Measurements from ENCODE around the gene ACTL7B. TPM values are rescaled to one million over a fixed set of nuclear protein-coding genes. Genes with fewer than 3 reads are reported as not detected.

The ACTL7B gene
- total and polyA plus RNA-seq, 8 donors = not detected

GRCh38 chr9:108864446-108864845 is 8.7 kb upstream of the ACTL7B start:
- no peaks in the 10 kb centered on the region for H3K27me3 ChIP-seq
- FAIRE-seq = no peak
- H3K4me1 ChIP-seq = no peaks in the 10 kb centered on the region
- TF ChIP-seq, protein P1, sequence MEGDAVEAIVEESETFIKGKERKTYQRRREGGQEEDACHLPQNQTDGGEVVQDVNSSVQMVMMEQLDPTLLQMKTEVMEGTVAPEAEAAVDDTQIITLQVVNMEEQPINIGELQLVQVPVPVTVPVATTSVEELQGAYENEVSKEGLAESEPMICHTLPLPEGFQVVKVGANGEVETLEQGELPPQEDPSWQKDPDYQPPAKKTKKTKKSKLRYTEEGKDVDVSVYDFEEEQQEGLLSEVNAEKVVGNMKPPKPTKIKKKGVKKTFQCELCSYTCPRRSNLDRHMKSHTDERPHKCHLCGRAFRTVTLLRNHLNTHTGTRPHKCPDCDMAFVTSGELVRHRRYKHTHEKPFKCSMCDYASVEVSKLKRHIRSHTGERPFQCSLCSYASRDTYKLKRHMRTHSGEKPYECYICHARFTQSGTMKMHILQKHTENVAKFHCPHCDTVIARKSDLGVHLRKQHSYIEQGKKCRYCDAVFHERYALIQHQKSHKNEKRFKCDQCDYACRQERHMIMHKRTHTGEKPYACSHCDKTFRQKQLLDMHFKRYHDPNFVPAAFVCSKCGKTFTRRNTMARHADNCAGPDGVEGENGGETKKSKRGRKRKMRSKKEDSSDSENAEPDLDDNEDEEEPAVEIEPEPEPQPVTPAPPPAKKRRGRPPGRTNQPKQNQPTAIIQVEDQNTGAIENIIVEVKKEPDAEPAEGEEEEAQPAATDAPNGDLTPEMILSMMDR (IDR thresholded peaks at IDR 0.05) = no peak
- intact Hi-C loops (cut with DNase I) = no loop called here
- H3K4me3 ChIP-seq = no peak overlapping the region
- H3K27ac ChIP-seq = no peak overlapping the region
- no peak for ATAC-seq
- WGBS, 2 donors = 76 to 82% methylated on average over 3 of the region's 3 CpGs
- H3K36me3 ChIP-seq = peaks cover 0 to 12% (median 0%) of the 10 kb centered on the region in 3 donors
- no peak for DNase-seq
- no peaks in the 10 kb centered on the region for H3K9me3 ChIP-seq

DNA sequence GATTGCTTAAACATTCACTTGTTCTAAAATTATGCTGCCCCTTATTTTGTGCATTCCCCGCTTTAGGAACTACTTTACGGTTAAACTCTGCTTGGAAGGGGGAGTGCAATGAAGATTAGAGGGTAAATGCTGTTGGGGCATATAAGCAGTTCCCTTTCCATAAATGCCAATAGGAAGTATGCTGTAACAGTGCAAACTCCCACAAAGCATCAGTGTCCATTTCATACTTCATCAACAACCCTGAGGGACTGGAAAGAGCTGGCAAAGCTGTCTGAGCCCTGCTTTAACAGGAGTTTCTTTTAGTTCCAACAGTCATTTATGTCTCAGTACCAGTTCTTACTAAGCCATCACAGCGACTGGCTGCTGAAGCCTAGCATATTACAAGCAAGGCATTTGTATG is 8.1 kb upstream of the ACTL7B start:
- Histone ChIP-seq H3K36me3 (peaks cover 0 to 12% (median 0%) of the 10 kb centered on the region in 3 donors), H3K4me3 (no peak overlapping the region), H3K27me3 (no peaks in the 10 kb centered on the region), H3K27ac (no peak overlapping the region), H3K4me1 (no peaks in the 10 kb centered on the region), H3K9me3 (no peaks in the 10 kb centered on the region)
- 91 to 93% methylated on average over 3 of the region's 3 CpGs for WGBS, 2 donors
- ATAC-seq (no peak), DNase-seq (no peak), FAIRE-seq (no peak)
- TF ChIP-seq, protein P1 (IDR thresholded peaks at IDR 0.05) = no peak
- intact Hi-C loops (cut with DNase I) = no loop called here

- no peak for ATAC-seq
- H3K4me1 ChIP-seq = no peaks in the 10 kb centered on the region
- intact Hi-C loops (cut with DNase I) = no loop called here
- DNase-seq = no peak
- WGBS, 2 donors = 96 to 97% methylated on average over 3 of the region's 3 CpGs
- FAIRE-seq = no peak
- no peaks in the 10 kb centered on the region for H3K9me3 ChIP-seq
- no peak within 1 kb of the TSS for H3K27ac ChIP-seq
- TF ChIP-seq, protein P1 (IDR thresholded peaks at IDR 0.05) = no peak
- H3K4me3 ChIP-seq = no peak within 1 kb of the TSS
- no peaks in the 10 kb centered on the region for H3K27me3 ChIP-seq
- no peaks in the 10 kb centered on the region for H3K36me3 ChIP-seq
These were observed 6.2 kb upstream of the ACTL7B start, which contains the start of gene ACTL7A for GRCh38 chr9:108861997-108862396. TSS of gene ACTL7A (plus strand) at chr9:108862266. CDS start at chr9:108862323, 57 bp downstream.

GRCh38 chr9:108861464-108861863 is 5.7 kb upstream of the ACTL7B start:
- Histone ChIP-seq H3K9me3 (no peaks in the 10 kb centered on the region), H3K36me3 (no peaks in the 10 kb centered on the region), H3K27me3 (no peaks in the 10 kb centered on the region), H3K27ac (no peak overlapping the region), H3K4me1 (no peaks in the 10 kb centered on the region), H3K4me3 (no peak overlapping the region)
- ATAC-seq (no peak), FAIRE-seq (no peak), DNase-seq (no peak)
- intact Hi-C loops (cut with DNase I) = no loop called here
- TF ChIP-seq, protein P1 (IDR thresholded peaks at IDR 0.05) = no peak
- 66 to 75% methylated on average over 7 of the region's 7 CpGs for WGBS, 2 donors

GRCh38 chr9:108860764-108861163 is 5.0 kb upstream of the ACTL7B start:
- Histone ChIP-seq H3K27me3 (no peaks in the 10 kb centered on the region), H3K4me3 (no peak overlapping the region), H3K9me3 (no peaks in the 10 kb centered on the region), H3K27ac (no peak overlapping the region), H3K36me3 (no peaks in the 10 kb centered on the region), H3K4me1 (no peaks in the 10 kb centered on the region)
- no peak for DNase-seq
- FAIRE-seq = no peak
- 91 to 94% methylated on average over 2 of the region's 2 CpGs for WGBS, 2 donors
- intact Hi-C loops (cut with DNase I) = no loop called here
- no peak for ATAC-seq
- TF ChIP-seq, protein P1 (IDR thresholded peaks at IDR 0.05) = no peak
